Activated gamma-delta T cell treated with Interleukin-2 at 50 U/mL for 16 hours (primary cell): ENCODE results near the gene CACNA1C.

Experiments
- DNase-seq: peaks from one replicate; pipeline ENCODE4 v3.0.0-alpha.2; 2020

CACNA1C gene

DNA sequence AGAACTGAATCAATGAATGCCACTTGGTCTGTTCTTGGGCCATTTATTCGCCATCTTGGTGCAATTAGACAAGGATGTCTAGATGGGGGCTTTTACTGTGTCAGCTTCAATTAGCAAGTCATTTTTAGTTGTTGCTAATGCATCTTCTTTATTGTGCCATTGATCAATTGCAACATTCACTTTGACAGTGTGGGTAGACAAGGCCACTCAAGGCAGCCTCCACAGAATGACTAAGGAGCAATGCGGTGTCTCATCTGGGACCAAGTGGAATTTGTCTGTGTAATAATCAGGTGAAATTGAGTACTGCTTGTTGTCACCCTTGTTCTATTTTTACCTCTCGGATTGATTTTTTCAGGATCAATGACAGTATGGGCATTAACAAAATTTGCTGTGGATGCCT is 275.9 kb downstream of the CACNA1C start:
- DNase-seq: no peak

- no peak for DNase-seq
Observed at GRCh38 chr12:2329661-2330210, 276.9 kb downstream of the CACNA1C start.

DNA sequence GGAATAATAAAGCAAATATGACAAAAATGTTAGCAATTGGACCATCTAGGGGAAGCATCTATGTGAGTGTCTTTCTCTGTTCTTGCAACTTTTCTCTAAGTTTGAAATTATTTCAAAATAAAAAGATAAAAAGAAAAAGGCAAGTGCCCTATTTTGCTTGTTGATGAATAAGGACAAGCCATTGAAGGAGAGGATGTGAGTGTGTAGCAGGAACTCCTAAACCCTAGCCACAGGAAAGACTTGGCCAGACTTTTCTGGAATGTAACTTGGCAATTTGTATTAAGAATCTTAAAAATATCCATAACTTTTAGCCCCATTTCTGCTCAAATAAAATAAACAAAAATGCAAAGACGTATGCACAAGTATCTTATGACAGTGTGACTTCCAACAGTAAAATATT is 279.4 kb downstream of the CACNA1C start:
- DNase-seq: no peak

DNA sequence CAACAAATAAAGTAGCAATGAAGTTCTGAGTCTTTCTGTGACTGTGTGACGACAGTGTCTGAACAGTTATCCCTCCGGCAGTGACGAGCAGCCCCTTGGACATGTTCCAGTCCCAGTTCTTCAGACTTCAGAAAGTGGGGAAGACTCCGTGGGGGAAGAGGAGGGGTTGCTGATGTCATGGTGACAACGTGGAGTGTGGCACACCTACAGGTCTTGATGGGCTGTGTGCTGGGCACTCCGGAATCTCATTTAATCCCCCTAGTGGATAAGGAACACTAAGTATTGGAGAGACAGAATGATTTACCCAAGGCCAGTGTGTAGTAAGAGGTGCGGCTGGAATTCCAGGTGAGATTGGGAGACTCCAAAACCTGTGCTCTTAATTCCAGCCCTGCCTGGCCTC is 280.2 kb downstream of the CACNA1C start:
- DNase-seq: no peak

- no peak for DNase-seq
Observed at GRCh38 chr12:2333491-2334195, 280.9 kb downstream of the CACNA1C start.

- no peak for DNase-seq
Observed at GRCh38 chr12:2334271-2334670, 281.5 kb downstream of the CACNA1C start.

GRCh38 chr12:2334689-2335088 is 281.9 kb downstream of the CACNA1C start:
- DNase-seq: no peak

DNA sequence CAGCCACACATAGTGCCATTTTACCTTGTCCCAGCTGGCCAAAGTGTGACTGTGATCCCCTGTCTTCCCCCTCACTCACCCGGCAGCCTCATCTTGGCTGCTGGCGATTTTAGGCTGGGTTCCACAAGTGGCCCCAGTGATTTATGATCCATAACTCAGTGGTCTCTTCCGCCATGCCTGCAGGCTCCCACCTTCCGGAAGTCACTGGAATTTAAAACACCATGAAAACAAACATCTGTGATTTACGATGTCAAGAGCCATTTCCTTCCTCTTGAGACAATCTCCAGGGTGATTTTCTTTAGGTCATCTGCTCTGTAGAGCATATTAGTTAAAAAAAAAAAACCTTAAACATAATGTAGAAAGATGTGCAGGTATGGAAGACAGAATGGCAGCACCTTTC is 282.3 kb downstream of the CACNA1C start:
- DNase-seq: no peak

- DNase-seq: no peak
Observed at GRCh38 chr12:2335513-2335912, 282.7 kb downstream of the CACNA1C start.

DNA sequence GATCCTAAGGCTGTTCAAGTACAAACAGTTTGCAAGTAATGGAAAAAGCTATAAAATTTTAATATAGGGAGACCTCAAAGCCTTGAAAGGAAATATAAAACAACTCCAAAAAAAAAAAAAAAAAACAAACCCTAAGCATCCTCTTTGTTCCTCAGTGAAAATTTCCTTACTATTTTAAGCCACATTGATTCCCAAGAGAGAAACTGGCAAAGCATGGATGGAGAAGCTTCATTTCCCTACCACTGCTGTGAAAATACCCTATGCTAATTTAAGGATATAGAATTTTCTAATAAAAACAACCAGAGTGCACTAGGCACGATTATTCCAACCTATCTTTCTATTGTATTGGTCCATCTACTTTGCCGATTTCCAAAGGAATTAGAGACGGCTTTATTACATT is 283.1 kb downstream of the CACNA1C start:
- DNase-seq: no peak

DNA sequence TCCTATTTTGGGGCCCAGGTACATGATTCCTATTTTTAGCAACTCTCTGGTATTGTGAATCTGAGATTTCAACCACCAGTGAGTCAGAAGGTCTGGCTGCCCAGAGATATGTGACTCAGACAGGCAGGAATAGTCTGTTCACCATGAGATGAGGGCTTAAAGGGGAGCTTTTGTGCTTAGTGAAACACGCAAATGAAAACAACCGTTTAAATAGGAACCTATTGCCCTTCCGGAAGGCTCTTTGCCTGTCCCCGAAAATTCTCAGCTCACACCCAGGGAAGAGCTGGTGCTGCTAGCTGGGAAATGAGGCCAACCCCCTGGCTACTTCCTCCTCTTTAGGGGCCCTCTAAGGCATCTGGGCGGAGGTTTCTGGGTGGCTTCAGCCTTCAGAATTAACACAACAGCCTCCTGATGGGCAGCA is 283.6 kb downstream of the CACNA1C start:
- DNase-seq: no peak

- no peak for DNase-seq
Observed at GRCh38 chr12:2337031-2338010, 284.5 kb downstream of the CACNA1C start.

DNA sequence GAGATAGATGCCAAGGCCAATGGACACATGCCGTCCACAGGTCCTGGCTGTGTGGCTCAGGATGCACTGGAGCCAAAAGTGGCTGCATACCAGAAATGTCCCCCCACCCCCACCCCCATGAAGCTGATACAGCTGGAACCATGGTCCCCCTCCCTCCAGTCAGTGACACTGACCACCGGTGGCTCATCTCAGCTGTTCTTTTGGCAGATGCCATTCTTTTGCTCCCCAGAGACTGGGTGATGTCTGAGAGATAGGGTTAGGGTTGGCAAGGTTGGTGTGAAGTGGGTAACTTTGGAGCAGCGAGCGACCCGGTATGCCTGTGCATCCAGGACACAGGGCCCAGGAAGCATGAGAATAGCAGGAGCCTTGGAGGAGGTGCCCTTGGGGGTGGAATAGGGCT is 285.6 kb downstream of the CACNA1C start:
- no peak for DNase-seq

DNA sequence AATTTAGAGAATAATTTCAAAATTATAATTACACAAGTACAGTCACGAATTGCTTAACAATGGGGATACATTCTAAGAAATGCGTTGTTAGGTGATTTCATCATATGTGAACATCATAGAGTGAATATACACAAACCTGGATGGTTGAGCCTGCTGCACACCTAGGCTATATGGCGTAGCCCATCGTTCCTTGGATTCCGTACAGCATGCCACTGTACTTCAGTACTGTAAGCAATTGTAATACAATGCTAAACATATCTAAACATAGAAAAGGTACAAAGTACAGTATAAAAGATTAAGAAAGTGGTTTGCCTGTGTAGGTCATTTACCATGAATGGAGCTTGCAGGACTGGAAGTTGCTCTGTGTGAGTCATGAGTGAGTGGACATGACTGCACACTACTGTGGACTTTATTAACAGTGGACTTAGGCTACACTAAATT is 286.2 kb downstream of the CACNA1C start:
- DNase-seq: no peak

- no peak for DNase-seq
Observed at GRCh38 chr12:2341051-2341751, 288.4 kb downstream of the CACNA1C start.

DNA sequence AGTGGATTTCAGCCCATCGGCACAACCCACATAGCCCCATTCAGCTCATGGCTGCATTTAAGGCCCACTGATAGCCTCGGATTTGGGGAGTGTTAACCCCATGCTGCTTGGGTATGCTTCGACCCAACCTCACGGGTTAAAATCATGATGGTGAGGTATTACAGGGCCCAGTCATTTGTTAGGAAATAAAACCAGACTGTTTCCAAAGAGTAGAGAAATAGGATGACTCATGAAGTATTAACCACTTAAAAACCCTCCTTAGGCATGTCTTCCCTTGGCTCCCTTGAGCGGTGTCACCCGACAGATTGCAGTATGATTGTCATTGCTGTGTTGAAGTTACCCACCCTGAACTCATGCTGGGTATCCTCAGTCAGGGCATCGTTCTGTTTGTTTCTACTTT is 289.1 kb downstream of the CACNA1C start:
- no peak for DNase-seq

GRCh38 chr12:2343681-2344080 is 290.9 kb downstream of the CACNA1C start:
- DNase-seq: no peak

- no peak for DNase-seq
Observed at GRCh38 chr12:2344476-2344875, 291.7 kb downstream of the CACNA1C start.

DNA sequence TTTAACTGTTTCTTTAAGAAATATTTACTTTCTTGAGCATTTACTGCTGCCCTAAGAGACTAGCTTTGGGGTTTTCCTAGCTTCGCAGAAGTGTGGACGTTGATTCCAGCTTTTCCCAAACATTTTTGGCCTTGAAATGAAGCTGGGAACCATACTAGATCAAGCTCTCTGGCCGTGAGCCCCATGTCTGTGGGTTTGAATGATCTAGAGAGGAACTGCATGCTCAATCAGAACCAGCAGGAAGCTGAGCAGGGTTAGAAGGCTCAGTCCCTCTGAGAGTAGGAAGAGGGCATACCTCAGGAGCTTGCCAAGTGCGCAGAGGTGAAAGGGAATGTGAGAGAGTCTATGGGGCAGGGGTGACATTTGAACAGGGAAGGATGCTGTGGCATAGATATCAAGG is 292.1 kb downstream of the CACNA1C start:
- no peak for DNase-seq

DNA sequence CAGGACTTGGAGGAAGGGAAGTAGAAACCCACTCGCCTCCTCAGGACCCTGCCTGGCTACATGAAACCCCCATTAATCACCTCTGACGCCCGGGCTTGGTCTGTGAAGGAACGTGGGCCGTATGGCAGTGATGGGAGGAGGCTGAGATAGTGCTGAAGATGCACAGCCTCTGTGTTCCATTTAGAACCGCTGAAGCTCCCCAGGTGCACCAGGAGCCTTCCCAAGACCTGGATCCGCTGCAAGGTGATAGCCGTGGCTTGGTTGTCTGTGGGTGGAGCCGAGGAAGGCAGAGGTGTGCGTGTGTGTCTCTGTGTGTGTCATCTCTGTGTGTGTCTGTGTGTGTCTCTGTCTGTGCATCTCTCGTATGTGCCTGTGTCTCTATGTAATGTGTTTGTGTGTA is 293.1 kb downstream of the CACNA1C start:
- no peak for DNase-seq

DNA sequence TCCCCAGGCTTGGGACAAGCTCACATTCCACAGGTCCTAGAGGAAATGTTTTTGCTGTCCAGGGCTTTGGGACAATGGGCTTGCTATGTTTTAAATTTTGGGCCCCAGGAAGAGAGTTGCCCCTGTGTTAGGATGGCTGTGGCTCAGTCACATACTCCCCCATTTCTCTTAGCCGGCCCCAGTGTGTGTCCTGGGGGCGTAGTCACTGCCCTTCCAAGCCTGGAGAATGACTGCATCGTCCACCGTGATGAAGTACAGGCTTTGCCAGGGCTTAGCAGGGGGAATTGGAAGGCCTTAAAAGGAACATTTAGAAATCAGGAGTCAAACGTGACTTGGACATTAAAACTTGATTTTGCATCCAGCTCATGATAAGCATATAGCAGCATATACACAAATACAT is 293.6 kb downstream of the CACNA1C start:
- no peak for DNase-seq

- DNase-seq: no peak
Observed at GRCh38 chr12:2347137-2347843, 294.5 kb downstream of the CACNA1C start.
